ENCODE measurements around the gene ZYG11A.

Gene ZYG11A

GRCh38 chr1:52901384-52901783, 58.8 kb downstream of the ZYG11A start:
- DNase-seq (ENCODE audit: low spot score): no peak
- in situ Hi-C loops (cut with MboI; ENCODE audit: low sequenced_read_pairs, unreplicated experiment): loop anchor here (25.0 kb wide), 1 partner anchor 286 kb away; the partner anchor contains the start of gene CPT2
- no peak for TF ChIP-seq CTCF (IDR thresholded peaks at IDR 0.05; ENCODE audit: borderline replicate concordance, control extremely low read depth, extremely low read depth, insufficient read depth, missing control alignments)

GRCh38 chr1:52904208-52904926, 61.8 kb downstream of the ZYG11A start:
- TF ChIP-seq CTCF (IDR thresholded peaks at IDR 0.05; ENCODE audit: borderline replicate concordance, control extremely low read depth, extremely low read depth, insufficient read depth, missing control alignments): no peak
- in situ Hi-C loops (cut with MboI; ENCODE audit: low sequenced_read_pairs, unreplicated experiment): loop anchor here (25.0 kb wide), 1 partner anchor 283 kb away; the partner anchor contains the start of gene CPT2
- no peak for DNase-seq (ENCODE audit: low spot score)

- no peak for TF ChIP-seq CTCF (IDR thresholded peaks at IDR 0.05; ENCODE audit: borderline replicate concordance, control extremely low read depth, extremely low read depth, insufficient read depth, missing control alignments)
- peak; percentile 81 for DNase-seq (ENCODE audit: low spot score)
- in situ Hi-C loops (cut with MboI; ENCODE audit: low sequenced_read_pairs, unreplicated experiment): loop anchor here (25.0 kb wide), 1 partner anchor 282 kb away; the partner anchor contains the start of gene CPT2
Measured at GRCh38 chr1:52904927-52905698, 62.6 kb downstream of the ZYG11A start.

GRCh38 chr1:52906135-52906603, 63.6 kb downstream of the ZYG11A start:
- TF ChIP-seq CTCF (IDR thresholded peaks at IDR 0.05; ENCODE audit: borderline replicate concordance, control extremely low read depth, extremely low read depth, insufficient read depth, missing control alignments): no peak
- in situ Hi-C loops (cut with MboI; ENCODE audit: low sequenced_read_pairs, unreplicated experiment): loop anchor here (25.0 kb wide), 1 partner anchor 281 kb away; the partner anchor contains the start of gene CPT2
- no peak for DNase-seq (ENCODE audit: low spot score)

GRCh38 chr1:52907068-52907811, 64.7 kb downstream of the ZYG11A start:
- no peak for TF ChIP-seq CTCF (IDR thresholded peaks at IDR 0.05; ENCODE audit: borderline replicate concordance, control extremely low read depth, extremely low read depth, insufficient read depth, missing control alignments)
- DNase-seq (ENCODE audit: low spot score): no peak
- in situ Hi-C loops (cut with MboI; ENCODE audit: low sequenced_read_pairs, unreplicated experiment): loop anchor here (25.0 kb wide), 1 partner anchor 280 kb away; the partner anchor contains the start of gene CPT2

- DNase-seq (ENCODE audit: low spot score): no peak
- in situ Hi-C loops (cut with MboI; ENCODE audit: low sequenced_read_pairs, unreplicated experiment): loop anchor here (25.0 kb wide), 1 partner anchor 280 kb away; the partner anchor contains the start of gene CPT2
- no peak for TF ChIP-seq CTCF (IDR thresholded peaks at IDR 0.05; ENCODE audit: borderline replicate concordance, control extremely low read depth, extremely low read depth, insufficient read depth, missing control alignments)
Measured at GRCh38 chr1:52907812-52908153, 65.2 kb downstream of the ZYG11A start.
